Measurements from ENCODE around the gene ATP13A5. TPM values are rescaled to one million over a fixed set of nuclear protein-coding genes. Genes with fewer than 3 reads are reported as not detected.

Gene ATP13A5
- total RNA-seq, 1 donor from 2014 or later, result not detected

- no peak overlapping the region for H3K27ac Mint-ChIP-seq
These were observed 109.1 kb downstream of the ATP13A5 start for GRCh38 chr3:193269343-193270028.

GRCh38 chr3:193262707-193263106 is 115.8 kb downstream of the ATP13A5 start:
- Mint-ChIP-seq H3K27ac (no peak overlapping the region), H3K4me3 (no peak overlapping the region), H3K4me1 (ENCODE audit: unreplicated experiment) (no peaks in the 10 kb centered on the region), H3K9me3 (no peaks in the 10 kb centered on the region), H3K36me3 (no peaks in the 10 kb centered on the region), H3K27me3 (no peaks in the 10 kb centered on the region)
- no peak for DNase-seq (ENCODE audit: extremely low spot score, unreplicated experiment)
- no peak for TF ChIP-seq CTCF (conservative IDR thresholded peaks at IDR 0.05)

More at GRCh38 chr3:193269343-193270028, 109.1 kb downstream of the ATP13A5 start:
- H3K4me1 Mint-ChIP-seq (ENCODE audit: unreplicated experiment), result no peaks in the 10 kb centered on the region
- H3K9me3 Mint-ChIP-seq, result no peaks in the 10 kb centered on the region
- TF ChIP-seq CTCF (conservative IDR thresholded peaks at IDR 0.05), result no peak
- H3K4me3 Mint-ChIP-seq, result no peak overlapping the region
- DNase-seq (ENCODE audit: extremely low spot score, unreplicated experiment), result no peak
- H3K36me3 Mint-ChIP-seq, result no peaks in the 10 kb centered on the region
- no peaks in the 10 kb centered on the region for H3K27me3 Mint-ChIP-seq

GRCh38 chr3:193261970-193262369 is 116.6 kb downstream of the ATP13A5 start:
- Mint-ChIP-seq H3K27ac (no peak overlapping the region), H3K9me3 (no peaks in the 10 kb centered on the region), H3K27me3 (no peaks in the 10 kb centered on the region), H3K36me3 (no peaks in the 10 kb centered on the region), H3K4me1 (ENCODE audit: unreplicated experiment) (no peaks in the 10 kb centered on the region), H3K4me3 (no peak overlapping the region)
- no peak for TF ChIP-seq CTCF (conservative IDR thresholded peaks at IDR 0.05)
- no peak for DNase-seq (ENCODE audit: extremely low spot score, unreplicated experiment)

- H3K36me3 Mint-ChIP-seq, result no peaks in the 10 kb centered on the region
- H3K9me3 Mint-ChIP-seq, result peaks cover 9% of the 10 kb centered on the region
- no peak overlapping the region for H3K27ac Mint-ChIP-seq
- no peak overlapping the region for H3K4me3 Mint-ChIP-seq
- peak; percentile 39 for TF ChIP-seq CTCF (conservative IDR thresholded peaks at IDR 0.05)
- H3K27me3 Mint-ChIP-seq, result no peaks in the 10 kb centered on the region
- no peak for DNase-seq (ENCODE audit: extremely low spot score, unreplicated experiment)
- H3K4me1 Mint-ChIP-seq (ENCODE audit: unreplicated experiment), result no peaks in the 10 kb centered on the region
These were observed 124.4 kb downstream of the ATP13A5 start for GRCh38 chr3:193253986-193254660.

- H3K36me3 Mint-ChIP-seq, result no peaks in the 10 kb centered on the region
- H3K4me1 Mint-ChIP-seq (ENCODE audit: unreplicated experiment), result no peaks in the 10 kb centered on the region
- DNase-seq (ENCODE audit: extremely low spot score, unreplicated experiment), result no peak
- no peaks in the 10 kb centered on the region for H3K27me3 Mint-ChIP-seq
- H3K4me3 Mint-ChIP-seq, result no peak overlapping the region
- H3K27ac Mint-ChIP-seq, result no peak overlapping the region
- TF ChIP-seq CTCF (conservative IDR thresholded peaks at IDR 0.05), result no peak
- H3K9me3 Mint-ChIP-seq, result peaks cover 18% of the 10 kb centered on the region
These were observed 128.1 kb downstream of the ATP13A5 start for GRCh38 chr3:193250492-193250891.

Measured in type B pancreatic cell (in vitro differentiated cells).